H1 (cell line): Measurements from ENCODE around the gene CERS1. TPM values are rescaled to one million over a fixed set of nuclear protein-coding genes. Genes with fewer than 3 reads are reported as not detected.

ENCODE experiments used
- CTCF ChIA-PET: fragments of 300-600 bp; sonication (Branson Sonifier 250); formaldehyde crosslinking; loops from one replicate; lab custom pipeline; 2021; ENCODE audit not compliant: partially characterized antibody; lab: Charles Lee
- POLR2A ChIA-PET: fragments of 300-600 bp; sonication (Branson Sonifier 250); formaldehyde crosslinking; loops from one replicate; lab custom pipeline; 2021; ENCODE audit warnings: inconsistent platforms; ENCODE audit not compliant: partially characterized antibody; lab: Charles Lee
- DNase-seq, 2 experiments: peaks; one replicate each; pipeline versions ENCODE4 v3.0.0 to v3.0.0-alpha.2; 2010 to 2022; ENCODE audit warnings: low spot score in 2 of 2, low read depth in 1 of 2, mixed read lengths in 1 of 2
- FAIRE-seq: peaks from 2 replicates; lab custom pipeline; 2011; peaks lifted over from hg19 to GRCh38; lab: Jason Lieb, UNC
- H2AFZ ChIP-seq: 2 replicates; pipeline ENCODE4 v1.8.1; 2012; ENCODE audit warnings: low read length, inconsistent platforms
- H2AK5ac ChIP-seq: 2 replicates; pipeline ENCODE4 v1.6.1; 2013; ENCODE audit warnings: low read depth, low read length
- H2BK120ac ChIP-seq: replicated peaks from 2 replicates; pipeline ENCODE3; 2013; ENCODE audit warnings: low read depth, low read length, inconsistent platforms
- H2BK12ac ChIP-seq: 2 replicates; pipeline ENCODE4 v1.6.1; 2013; ENCODE audit warnings: low read depth, low read length
- H2BK15ac ChIP-seq: 2 replicates; pipeline ENCODE4 v1.6.1; 2013; ENCODE audit warnings: low read length
- H2BK20ac ChIP-seq: 2 replicates; pipeline ENCODE4 v1.6.1; 2013; ENCODE audit warnings: low read length
- H2BK5ac ChIP-seq: 2 replicates; pipeline ENCODE4 v1.6.1; 2013; ENCODE audit warnings: low read depth, low read length
- H3K14ac ChIP-seq: 2 replicates; pipeline ENCODE4 v1.6.1; 2013; ENCODE audit warnings: inconsistent platforms; ENCODE audit not compliant: insufficient read length
- H3K18ac ChIP-seq: 2 replicates; pipeline ENCODE4 v1.6.1; 2013; ENCODE audit warnings: low read length; ENCODE audit errors: extremely low read depth
- H3K23ac ChIP-seq: 2 replicates; pipeline ENCODE4 v1.6.1; 2013; ENCODE audit warnings: inconsistent platforms; ENCODE audit not compliant: insufficient read length
- H3K23me2 ChIP-seq: 2 replicates; pipeline ENCODE4 v1.6.1; 2013; ENCODE audit warnings: low read depth, low read length
- H3K27ac ChIP-seq: 2 replicates; pipeline ENCODE4 v1.6.1; 2011; ENCODE audit warnings: low read depth, low read length, inconsistent platforms
- H3K27me3 ChIP-seq, 4 experiments: replicated peaks in 1 of 4; 1 replicate in 1 of 4; 2 replicates in 3 of 4; pipeline versions ENCODE4 v1.6.1 to v1.8.1; 2011 to 2013; ENCODE audit warnings: low read length in 3 of 4, mild to moderate bottlenecking in 3 of 4, inconsistent platforms in 2 of 4, mixed read lengths in 2 of 4, moderate library complexity in 1 of 4; ENCODE audit not compliant: control insufficient read depth in 3 of 4, insufficient read depth in 3 of 4; ENCODE audit errors: extremely low read depth in 1 of 4
- H3K36me3 ChIP-seq, 4 experiments: 2 replicates each; pipeline versions ENCODE4 v1.6.1 to v1.8.1; 2011 to 2013; ENCODE audit warnings: mild to moderate bottlenecking in 4 of 4, low read length in 3 of 4, moderate library complexity in 2 of 4, control low read depth in 1 of 4, inconsistent platforms in 1 of 4; ENCODE audit not compliant: insufficient read depth in 4 of 4, control insufficient read depth in 2 of 4
- H3K4ac ChIP-seq: replicated peaks from 2 replicates; pipeline ENCODE3; 2013; ENCODE audit warnings: low read length, low read depth, mixed read lengths, inconsistent platforms; ENCODE audit not compliant: insufficient read length
- H3K4me1 ChIP-seq, 4 experiments: replicated peaks in 1 of 4; 1 replicate in 1 of 4; 2 replicates in 3 of 4; pipeline versions ENCODE4 v1.6.1 to v1.8.1; 2011 to 2013; ENCODE audit warnings: low read length in 3 of 4, inconsistent platforms in 2 of 4, mixed read lengths in 1 of 4; ENCODE audit not compliant: insufficient read depth in 4 of 4, control insufficient read depth in 3 of 4
- H3K4me2 ChIP-seq, 2 experiments: 2 replicates each; pipeline versions ENCODE4 v1.6.1 to v1.8.1; 2011 to 2013; ENCODE audit warnings: low read depth in 2 of 2, low read length in 2 of 2, control low read depth in 1 of 2, inconsistent platforms in 1 of 2, mild to moderate bottlenecking in 1 of 2; ENCODE audit not compliant: insufficient read depth in 1 of 2
- H3K4me3 ChIP-seq, 4 experiments: fragments of 200-600, 300-600 bp in 1 of 4; sonication (generic), shearing (Covaris generic), sonication (Bioruptor Twin) in 1 of 4; 2 replicates each; pipeline versions ENCODE4 v1.5.1 to v1.8.1; 2011 to 2016; ENCODE audit warnings: low read length in 4 of 4, low read depth in 3 of 4, control low read depth in 2 of 4, inconsistent platforms in 2 of 4, mild to moderate bottlenecking in 2 of 4, mixed read lengths in 1 of 4, moderate library complexity in 1 of 4; ENCODE audit not compliant: insufficient read depth in 2 of 4; ENCODE audit errors: extremely low read depth in 1 of 4
- H3K56ac ChIP-seq: replicated peaks from 2 replicates; pipeline ENCODE3; 2013; ENCODE audit warnings: low read depth, mild to moderate bottlenecking, mixed read lengths, low read length, inconsistent platforms; ENCODE audit not compliant: insufficient read length
- H3K79me1 ChIP-seq: 2 replicates; pipeline ENCODE4 v1.6.1; 2013; ENCODE audit warnings: low read depth, low read length, control low read depth
- H3K79me2 ChIP-seq, 2 experiments: 2 replicates each; pipeline versions ENCODE4 v1.6.1 to v1.8.1; 2012 to 2013; ENCODE audit warnings: low read length in 2 of 2, mild to moderate bottlenecking in 2 of 2, inconsistent platforms in 1 of 2; ENCODE audit not compliant: insufficient read depth in 2 of 2, control insufficient read depth in 1 of 2
- H3K9ac ChIP-seq, 4 experiments: replicated peaks in 1 of 4; 1 replicate in 1 of 4; 2 replicates in 3 of 4; pipeline versions ENCODE4 v1.6.1 to v1.8.1; 2011 to 2013; ENCODE audit warnings: low read depth in 3 of 4, low read length in 3 of 4, control low read depth in 2 of 4, mild to moderate bottlenecking in 2 of 4, moderate library complexity in 2 of 4, inconsistent platforms in 1 of 4; ENCODE audit errors: extremely low read depth in 1 of 4
- H3K9me3 ChIP-seq, 2 experiments: 2 replicates each; pipeline versions ENCODE4 v1.6.1 to v1.8.1; 2012 to 2013; ENCODE audit warnings: mild to moderate bottlenecking in 2 of 2, moderate library complexity in 2 of 2, control low read depth in 1 of 2, inconsistent platforms in 1 of 2, low read depth in 1 of 2, low read length in 1 of 2, mixed read lengths in 1 of 2; ENCODE audit not compliant: insufficient read depth in 2 of 2
- H4K20me1 ChIP-seq, 2 experiments: replicated peaks in 1 of 2; 2 replicates each; pipeline versions ENCODE3 to v1.8.1; 2011 to 2013; ENCODE audit warnings: inconsistent platforms in 2 of 2, low read length in 2 of 2, mild to moderate bottlenecking in 1 of 2; ENCODE audit not compliant: insufficient read depth in 2 of 2, control insufficient read depth in 1 of 2
- H4K5ac ChIP-seq: 2 replicates; pipeline ENCODE4 v1.6.1; 2013; ENCODE audit warnings: low read length, low read depth, mixed read lengths, inconsistent platforms; ENCODE audit not compliant: insufficient read length
- H4K8ac ChIP-seq: 2 replicates; pipeline ENCODE4 v1.8.0; 2013; ENCODE audit warnings: mild to moderate bottlenecking, moderate library complexity, low read length, inconsistent platforms; ENCODE audit not compliant: insufficient read depth; ENCODE audit errors: extremely low read depth
- H4K91ac ChIP-seq: replicated peaks from 2 replicates; pipeline ENCODE3; 2013; ENCODE audit warnings: low read length, mixed read lengths, inconsistent platforms; ENCODE audit not compliant: insufficient read length
- RFX5 ChIP-seq: IDR thresholded peaks from 2 replicates; pipeline ENCODE4 v1.6.1; 2011; ENCODE audit warnings: low read depth, low read length, improper control_type of control experiment, borderline replicate concordance
- TCF12 ChIP-seq: IDR thresholded peaks from 2 replicates; pipeline ENCODE4 v1.6.1; 2011; ENCODE audit warnings: low read depth, mild to moderate bottlenecking, low read length
- WGBS, 2 experiments: shearing (Covaris generic) in 1 of 2; methylation state at CpG; one replicate each; pipeline versions ENCODE4 v1.1.6 to v1.1.7; 2013 to 2015; ENCODE audit warnings: low lambda C conversion rate in 2 of 2, mixed read lengths in 2 of 2, inconsistent platforms in 1 of 2, low coverage in 1 of 2, missing lambda C conversion rate in 1 of 2; ENCODE audit not compliant: insufficient replicate concordance in 2 of 2, insufficient coverage in 1 of 2, insufficient read length in 1 of 2; ENCODE audit errors: extremely low coverage in 1 of 2, missing lambda C conversion rate in 1 of 2; 5-methylcytosine and 5-hydroxymethylcytosine counted together
- polyA plus RNA-seq, 7 experiments: library from polyadenylated mRNA; depleted of rRNA in 3 of 7; stranded (reverse) in 5 of 7; unstranded in 2 of 7; fragments of >200 nt in 5 of 7; fragments of 200-250 nt in 2 of 7; gene quantifications; 1 replicate in 5 of 7; 2 replicates in 1 of 7; 4 replicates in 1 of 7; pipeline versions ENCODE4 v1.2.1 to v1.2.3, GENCODE V29; 2011 to 2013; ENCODE audit warnings: missing spikeins in 2 of 7, mixed read lengths in 2 of 7
- total RNA-seq: library from RNA; stranded (reverse); fragmentation: NEBNext Ultra II Directional; extraction: Animal tissue kit (Norgen Biotek cat#: 25700); gene quantifications from 2 replicates; pipeline ENCODE4 v1.2.1, GENCODE V29; 2021
- TF ChIP-seq, protein P1 (sequence below): IDR thresholded peaks from 2 replicates; pipeline ENCODE4 v1.6.1; 2012; ENCODE audit warnings: inconsistent platforms

The CERS1 gene
- total and polyA plus RNA-seq, 2 of the 8 experiments (the other 6 are each of a cell fraction or from before 2014, with no cell fraction given), result 18.6 to 51.0 TPM

DNA sequence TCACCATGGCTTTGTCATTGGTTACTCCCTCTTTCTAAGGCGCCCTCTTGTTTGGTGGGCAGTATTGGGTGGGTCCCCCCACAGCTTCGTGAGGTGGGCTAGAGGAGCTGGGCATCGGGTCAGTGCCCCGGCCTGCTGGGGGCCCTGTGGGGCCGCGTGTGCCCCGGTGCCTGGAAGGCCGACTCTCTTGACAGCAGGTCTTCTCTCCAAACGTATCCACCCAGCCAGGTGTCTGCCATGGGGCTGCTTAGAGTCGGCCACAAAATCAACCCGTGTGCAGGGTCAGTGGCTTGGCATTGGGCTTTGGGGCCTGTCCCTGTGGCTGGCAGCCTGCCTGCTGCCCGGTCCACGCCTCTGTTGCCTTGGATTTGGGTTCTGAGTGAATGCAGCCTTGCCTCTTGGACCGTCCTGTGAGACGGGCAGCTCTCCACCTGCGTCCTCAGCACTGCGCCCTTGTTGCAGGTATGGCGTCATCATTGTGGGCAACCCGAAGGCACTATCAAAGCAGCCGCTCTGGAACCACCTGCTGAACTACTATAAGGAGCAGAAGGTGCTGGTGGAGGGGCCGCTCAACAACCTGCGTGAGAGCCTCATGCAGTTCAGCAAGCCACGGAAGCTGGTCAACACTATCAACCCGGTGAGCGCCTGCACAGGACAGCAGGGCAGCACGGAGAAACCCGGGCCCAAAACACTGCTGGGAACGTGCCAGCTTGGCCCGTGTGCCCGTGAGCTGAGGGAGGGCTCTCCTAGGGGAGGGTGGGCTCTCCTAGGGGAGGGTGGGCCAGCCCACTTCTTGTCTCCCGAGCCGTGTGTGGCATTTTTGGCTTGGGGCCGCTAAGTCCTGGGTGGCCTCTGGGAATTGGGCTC lies 32.7 kb downstream of the CERS1 start:
- Histone ChIP-seq H3K36me3 (peaks cover 37 to 75% (median 56%) of the 10 kb centered on the region in 4 experiments), H3K56ac (no peak overlapping the region), H2BK12ac (no peak overlapping the region), H4K5ac (no peak overlapping the region), H2BK5ac (no peak overlapping the region), H3K14ac (no peak overlapping the region), H3K23me2 (no peaks in the 10 kb centered on the region), H3K9me3 (no peaks in the 10 kb centered on the region), H4K91ac (no peak overlapping the region), H2AFZ (no peak overlapping the region), H4K8ac (no peak overlapping the region), H3K79me1 (no peaks in the 10 kb centered on the region; the same call in 1 of the 2 replicates), H3K4me1 (peaks cover 0 to 4% (median under 1%) of the 10 kb centered on the region in 4 experiments; a peak in 2 of 7 replicates), H2BK120ac (no peak overlapping the region), H3K27ac (no peak overlapping the region), H3K27me3 (no peaks in the 10 kb centered on the region), H3K18ac (no peak overlapping the region), H4K20me1 (peaks cover 7 to 27% of the 10 kb centered on the region in 2 experiments), H3K4me3 (no peak overlapping the region), H3K4ac (no peak overlapping the region), H2BK15ac (no peak overlapping the region), H3K23ac (no peak overlapping the region), H3K4me2 (no peak overlapping the region), H3K9ac (no peak overlapping the region), H3K79me2 (no peaks in the 10 kb centered on the region), H2BK20ac (no peak overlapping the region), H2AK5ac (no peak overlapping the region)
- POLR2A ChIA-PET, result no interaction called here
- CTCF ChIA-PET, result interaction anchor here (0.7 to 15.1 kb wide), 4 partner anchors 7 to 220 kb away, joined by 3 to 247 read pairs (median 30); no protein-coding TSS in a partner anchor
- DNase-seq, result no peak
- WGBS, 2 experiments, result 91% methylated on average over 32 of the region's 33 CpGs; no CpG with 5 or more reads in 1 of the 2 experiments
- FAIRE-seq, result no peak
- TF ChIP-seq TCF12 (no peak), RFX5 (no peak)
- TF ChIP-seq, protein P1, sequence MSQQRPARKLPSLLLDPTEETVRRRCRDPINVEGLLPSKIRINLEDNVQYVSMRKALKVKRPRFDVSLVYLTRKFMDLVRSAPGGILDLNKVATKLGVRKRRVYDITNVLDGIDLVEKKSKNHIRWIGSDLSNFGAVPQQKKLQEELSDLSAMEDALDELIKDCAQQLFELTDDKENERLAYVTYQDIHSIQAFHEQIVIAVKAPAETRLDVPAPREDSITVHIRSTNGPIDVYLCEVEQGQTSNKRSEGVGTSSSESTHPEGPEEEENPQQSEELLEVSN, result no peak
